Activated B cell treated with CpG ODN at 0.5 μM for 24 hours (primary cell): ENCODE measurements around the gene DRC7. TPM values are rescaled to one million over a fixed set of nuclear protein-coding genes. Genes with fewer than 3 reads are reported as not detected.
"Not testable (repeated sequence)": the region's sequence is repeated elsewhere in the genome, so short reads cannot be mapped to it uniquely, and the experiment has no call there.

Source experiments
- ATAC-seq: fragments of 200-7000 bp; cut with Tn5 transposase; one replicate; pipeline ENCODE4 v1.10.0; 2021; ENCODE audit warnings: low read depth, mild to moderate bottlenecking, moderate library complexity
- CTCF ChIA-PET: fragments of 350-600 bp; sonication (Branson Sonifier 250); formaldehyde crosslinking; loops from one replicate; lab custom pipeline; 2021; ENCODE audit warnings: antibody characterized with exemption; lab: Charles Lee
- POLR2A ChIA-PET: fragments of 350-600 bp; sonication (Branson Sonifier 250); formaldehyde crosslinking; loops from one replicate; lab custom pipeline; 2021; ENCODE audit warnings: antibody characterized with exemption; lab: Charles Lee
- DNase-seq: peaks from one replicate; pipeline ENCODE4 v3.0.0; 2022
- H3K27ac Mint-ChIP-seq: one replicate; pipeline ENCODE4 v1.8.0; 2020; ENCODE audit warnings: mixed read lengths
- H3K27me3 Mint-ChIP-seq: one replicate; pipeline ENCODE4 v1.8.0; 2021; ENCODE audit warnings: mixed read lengths
- H3K36me3 Mint-ChIP-seq: one replicate; pipeline ENCODE4 v1.8.0; 2021; ENCODE audit warnings: low read depth, mixed read lengths
- H3K4me1 Mint-ChIP-seq: one replicate; pipeline ENCODE4 v1.8.0; 2021; ENCODE audit warnings: mixed read lengths
- H3K4me3 Mint-ChIP-seq: one replicate; pipeline ENCODE4 v1.8.0; 2020; ENCODE audit warnings: mild to moderate bottlenecking, mixed read lengths
- H3K9me3 Mint-ChIP-seq: one replicate; pipeline ENCODE4 v1.8.0; 2020; ENCODE audit warnings: mixed read lengths
- CTCF ChIP-seq: fragments of 200-600 bp; IDR thresholded peaks from one replicate; pipeline ENCODE4 v1.8.0; 2022; ENCODE audit warnings: antibody characterized with exemption, mild to moderate bottlenecking
- intact Hi-C: fragments of 100-400 bp; cut with micrococcal nuclease; formaldehyde crosslinking; loops from one replicate; pipeline ENCODE4 v1.15.1; 2024
- total RNA-seq: library from RNA; stranded (reverse); gene quantifications from 2 replicates; pipeline ENCODE4 v1.2.3, GENCODE V29; 2022

The DRC7 gene
- total RNA-seq, 1 donor from 2014 or later = not detected

GRCh38 chr16:57709663-57710062, 15.1 kb downstream of the DRC7 start:
- ChIA-PET CTCF (no interaction called here), POLR2A (no interaction called here)
- ATAC-seq (no peak), DNase-seq (no peak)
- Mint-ChIP-seq H3K27ac (no peak overlapping the region), H3K4me1 (no peaks in the 10 kb centered on the region), H3K27me3 (peaks cover 19% of the 10 kb centered on the region), H3K9me3 (no peaks in the 10 kb centered on the region), H3K36me3 (no peaks in the 10 kb centered on the region), H3K4me3 (no peak overlapping the region)
- TF ChIP-seq CTCF = no peak
- intact Hi-C loops = no loop called here

GRCh38 chr16:57711346-57711745, 16.7 kb downstream of the DRC7 start:
- H3K27me3 Mint-ChIP-seq = peaks cover 26% of the 10 kb centered on the region
- ChIA-PET POLR2A (interaction anchor here (0.6 kb wide), 1 partner anchor 1024 kb away, joined by 3 read pairs; no protein-coding TSS in a partner anchor), CTCF (no interaction called here)
- DNase-seq (no peak), ATAC-seq (no peak)
- no peak overlapping the region for H3K27ac Mint-ChIP-seq
- intact Hi-C loops = no loop called here
- no peaks in the 10 kb centered on the region for H3K9me3 Mint-ChIP-seq
- no peaks in the 10 kb centered on the region for H3K4me1 Mint-ChIP-seq
- no peak for TF ChIP-seq CTCF
- no peak overlapping the region for H3K4me3 Mint-ChIP-seq
- no peaks in the 10 kb centered on the region for H3K36me3 Mint-ChIP-seq

GRCh38 chr16:57711993-57712392, 17.4 kb downstream of the DRC7 start:
- ChIA-PET POLR2A (interaction anchor here (0.6 kb wide), 1 partner anchor 1025 kb away, joined by 3 read pairs; no protein-coding TSS in a partner anchor), CTCF (no interaction called here)
- Mint-ChIP-seq H3K36me3 (no peaks in the 10 kb centered on the region), H3K4me1 (no peaks in the 10 kb centered on the region), H3K4me3 (no peak overlapping the region), H3K27me3 (peaks cover 31% of the 10 kb centered on the region), H3K27ac (no peak overlapping the region), H3K9me3 (no peaks in the 10 kb centered on the region)
- intact Hi-C loops = no loop called here
- TF ChIP-seq CTCF = no peak
- DNase-seq = no peak
- ATAC-seq = no peak

GRCh38 chr16:57712569-57712968, 18.0 kb downstream of the DRC7 start:
- POLR2A ChIA-PET, H3K9me3 Mint-ChIP-seq, DNase-seq, CTCF ChIA-PET, ATAC-seq, intact Hi-C loops, H3K4me1 Mint-ChIP-seq, H3K4me3 Mint-ChIP-seq, H3K27ac Mint-ChIP-seq, H3K36me3 Mint-ChIP-seq: not testable (repeated sequence)
- peaks cover 31% of the 10 kb centered on the region for H3K27me3 Mint-ChIP-seq

- H3K4me1 Mint-ChIP-seq = no peaks in the 10 kb centered on the region
- no peak for DNase-seq
- H3K9me3 Mint-ChIP-seq = no peaks in the 10 kb centered on the region
- no peak overlapping the region for H3K27ac Mint-ChIP-seq
- no peak for TF ChIP-seq CTCF
- no peaks in the 10 kb centered on the region for H3K36me3 Mint-ChIP-seq
- no peak overlapping the region for H3K4me3 Mint-ChIP-seq
- intact Hi-C loops = no loop called here
- no peak for ATAC-seq
- POLR2A ChIA-PET = no interaction called here
- CTCF ChIA-PET = no interaction called here
- H3K27me3 Mint-ChIP-seq = peaks cover 31% of the 10 kb centered on the region
These were observed 19.0 kb downstream of the DRC7 start for GRCh38 chr16:57713596-57713995.

GRCh38 chr16:57714047-57714446, 19.4 kb downstream of the DRC7 start:
- ATAC-seq (no peak), DNase-seq (no peak)
- no peak for TF ChIP-seq CTCF
- CTCF ChIA-PET = no interaction called here
- POLR2A ChIA-PET = no interaction called here
- no peaks in the 10 kb centered on the region for H3K4me1 Mint-ChIP-seq
- H3K36me3 Mint-ChIP-seq = no peaks in the 10 kb centered on the region
- H3K27ac Mint-ChIP-seq = no peak overlapping the region
- no peaks in the 10 kb centered on the region for H3K9me3 Mint-ChIP-seq
- intact Hi-C loops = no loop called here
- no peak overlapping the region for H3K4me3 Mint-ChIP-seq
- peaks cover 31% of the 10 kb centered on the region for H3K27me3 Mint-ChIP-seq
